Measurements from ENCODE around the gene ZBTB46. TPM values are rescaled to one million over a fixed set of nuclear protein-coding genes. Genes with fewer than 3 reads are reported as not detected.

ZBTB46 gene
- total RNA-seq, 1 experiment from 2014 or later, result 10.7 TPM

DNA sequence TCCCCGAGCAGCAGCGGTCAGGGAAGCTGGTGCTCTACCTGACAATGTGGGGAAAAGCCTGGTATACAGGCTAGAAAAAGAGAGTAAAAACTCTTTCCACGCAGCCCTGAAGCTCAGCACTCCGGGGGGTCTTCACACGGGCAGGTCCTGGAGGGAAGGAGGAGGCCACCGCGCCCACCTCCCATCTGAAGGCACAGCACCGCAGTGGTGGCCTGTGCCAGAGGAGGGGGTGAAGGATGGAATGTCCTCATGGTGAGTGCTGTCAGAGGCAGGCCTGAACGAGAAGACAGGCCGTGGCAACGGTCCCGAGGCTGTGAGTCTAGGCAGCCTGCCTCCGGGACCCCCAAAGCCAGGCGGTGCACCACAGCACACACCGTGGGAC is 85.6 kb downstream of the ZBTB46 start (continued):
- TF ChIP-seq, protein P1, sequence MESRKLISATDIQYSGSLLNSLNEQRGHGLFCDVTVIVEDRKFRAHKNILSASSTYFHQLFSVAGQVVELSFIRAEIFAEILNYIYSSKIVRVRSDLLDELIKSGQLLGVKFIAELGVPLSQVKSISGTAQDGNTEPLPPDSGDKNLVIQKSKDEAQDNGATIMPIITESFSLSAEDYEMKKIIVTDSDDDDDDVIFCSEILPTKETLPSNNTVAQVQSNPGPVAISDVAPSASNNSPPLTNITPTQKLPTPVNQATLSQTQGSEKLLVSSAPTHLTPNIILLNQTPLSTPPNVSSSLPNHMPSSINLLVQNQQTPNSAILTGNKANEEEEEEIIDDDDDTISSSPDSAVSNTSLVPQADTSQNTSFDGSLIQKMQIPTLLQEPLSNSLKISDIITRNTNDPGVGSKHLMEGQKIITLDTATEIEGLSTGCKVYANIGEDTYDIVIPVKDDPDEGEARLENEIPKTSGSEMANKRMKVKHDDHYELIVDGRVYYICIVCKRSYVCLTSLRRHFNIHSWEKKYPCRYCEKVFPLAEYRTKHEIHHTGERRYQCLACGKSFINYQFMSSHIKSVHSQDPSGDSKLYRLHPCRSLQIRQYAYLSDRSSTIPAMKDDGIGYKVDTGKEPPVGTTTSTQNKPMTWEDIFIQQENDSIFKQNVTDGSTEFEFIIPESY (IDR thresholded peaks at IDR 0.05; ENCODE audit: extremely low read depth, insufficient replicate concordance, low read length), result no peak
- no peak for TF ChIP-seq SP1 (IDR thresholded peaks at IDR 0.05; ENCODE audit: low read depth)

DNA sequence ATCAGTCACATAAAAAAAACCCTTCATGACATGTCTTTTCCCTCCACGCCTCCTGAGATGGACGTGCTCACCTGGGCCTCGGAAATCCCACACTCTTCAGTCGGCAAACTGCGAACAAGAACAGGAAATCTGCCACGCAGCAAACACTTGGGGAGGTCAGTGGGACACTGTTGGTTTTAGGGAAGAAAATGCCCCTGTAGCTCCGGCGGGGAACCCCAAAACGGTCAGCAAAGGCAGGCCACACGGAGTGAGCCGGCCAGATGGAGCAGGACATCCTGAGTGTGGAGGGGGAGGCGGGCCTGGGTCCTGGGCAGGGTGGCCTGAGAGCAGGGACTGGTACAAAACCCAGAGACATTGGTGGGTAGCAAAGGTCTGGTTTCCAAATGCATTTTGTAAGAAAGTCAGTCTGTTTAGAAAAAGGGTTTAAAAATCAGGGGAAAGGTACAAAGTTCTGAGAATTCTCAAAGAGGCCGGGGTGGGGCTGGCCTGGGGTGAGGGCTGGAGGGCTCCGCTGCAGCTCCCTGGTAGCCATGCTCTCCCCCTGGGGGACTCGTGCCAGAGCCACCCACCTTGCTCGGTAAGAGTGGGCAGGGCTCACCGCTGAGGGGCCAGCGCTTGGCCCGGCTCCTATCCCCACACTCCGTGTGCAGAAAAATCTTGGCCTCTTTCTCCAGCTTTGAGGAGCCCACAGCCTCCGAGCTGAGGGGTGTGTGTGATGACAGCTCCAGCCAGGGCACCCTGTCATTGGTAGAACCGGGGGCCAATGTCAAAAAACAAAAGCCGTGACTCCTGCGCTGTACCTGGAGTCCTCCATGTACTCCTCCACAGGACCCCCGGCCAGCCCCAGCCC is 86.3 kb downstream of the ZBTB46 start:
- no peaks in the 10 kb centered on the region for H4K20me1 ChIP-seq (ENCODE audit: insufficient read depth)
- H3K9ac ChIP-seq (ENCODE audit: low read length), result no peak overlapping the region
- intact Hi-C loops (cut with micrococcal nuclease), result no loop called here
- H3K4me1 ChIP-seq (ENCODE audit: control insufficient read depth in 1 of 2, insufficient read depth in 2 of 2, low read length in 2 of 2), result peaks cover 7 to 13% of the 10 kb centered on the region in 2 experiments; a peak in 3 of 4 replicates
- H3K27ac ChIP-seq (ENCODE audit: low read depth, low read length), result no peak overlapping the region
- RAD21 ChIA-PET (ENCODE audit: low non-redundant PET in 1 of 2, low total read pairs in 2 of 2, uncharacterized antibody in 2 of 2, unreplicated experiment in 2 of 2), result no interaction called here
- CTCF ChIA-PET, result no interaction called here
- H3K4me2 ChIP-seq (ENCODE audit: low read length), result no peak overlapping the region
- H3K36me3 ChIP-seq (ENCODE audit: control insufficient read depth in 1 of 2, insufficient read depth in 2 of 2, low read length in 2 of 2), result peaks cover 3 to 23% of the 10 kb centered on the region in 2 experiments; a peak in 2 of 4 replicates
- TF ChIP-seq CBX3 (IDR thresholded peaks at IDR 0.05; ENCODE audit: low read depth) (no peak), ZNF274 (IDR thresholded peaks at IDR 0.05; ENCODE audit: low read depth, low read length) (no peak), ZFX (IDR thresholded peaks at IDR 0.05) (no peak), ELF1 (IDR thresholded peaks at IDR 0.05; ENCODE audit: borderline replicate concordance, low read depth) (no peak), EZH2 (IDR thresholded peaks at IDR 0.05) (no peak), SRF (IDR thresholded peaks at IDR 0.05; ENCODE audit: low read depth) (no peak)
- TF ChIP-seq, protein P1 (IDR thresholded peaks at IDR 0.05; ENCODE audit: extremely low read depth, insufficient replicate concordance, low read length), result no peak
- TF ChIP-seq, protein P2, sequence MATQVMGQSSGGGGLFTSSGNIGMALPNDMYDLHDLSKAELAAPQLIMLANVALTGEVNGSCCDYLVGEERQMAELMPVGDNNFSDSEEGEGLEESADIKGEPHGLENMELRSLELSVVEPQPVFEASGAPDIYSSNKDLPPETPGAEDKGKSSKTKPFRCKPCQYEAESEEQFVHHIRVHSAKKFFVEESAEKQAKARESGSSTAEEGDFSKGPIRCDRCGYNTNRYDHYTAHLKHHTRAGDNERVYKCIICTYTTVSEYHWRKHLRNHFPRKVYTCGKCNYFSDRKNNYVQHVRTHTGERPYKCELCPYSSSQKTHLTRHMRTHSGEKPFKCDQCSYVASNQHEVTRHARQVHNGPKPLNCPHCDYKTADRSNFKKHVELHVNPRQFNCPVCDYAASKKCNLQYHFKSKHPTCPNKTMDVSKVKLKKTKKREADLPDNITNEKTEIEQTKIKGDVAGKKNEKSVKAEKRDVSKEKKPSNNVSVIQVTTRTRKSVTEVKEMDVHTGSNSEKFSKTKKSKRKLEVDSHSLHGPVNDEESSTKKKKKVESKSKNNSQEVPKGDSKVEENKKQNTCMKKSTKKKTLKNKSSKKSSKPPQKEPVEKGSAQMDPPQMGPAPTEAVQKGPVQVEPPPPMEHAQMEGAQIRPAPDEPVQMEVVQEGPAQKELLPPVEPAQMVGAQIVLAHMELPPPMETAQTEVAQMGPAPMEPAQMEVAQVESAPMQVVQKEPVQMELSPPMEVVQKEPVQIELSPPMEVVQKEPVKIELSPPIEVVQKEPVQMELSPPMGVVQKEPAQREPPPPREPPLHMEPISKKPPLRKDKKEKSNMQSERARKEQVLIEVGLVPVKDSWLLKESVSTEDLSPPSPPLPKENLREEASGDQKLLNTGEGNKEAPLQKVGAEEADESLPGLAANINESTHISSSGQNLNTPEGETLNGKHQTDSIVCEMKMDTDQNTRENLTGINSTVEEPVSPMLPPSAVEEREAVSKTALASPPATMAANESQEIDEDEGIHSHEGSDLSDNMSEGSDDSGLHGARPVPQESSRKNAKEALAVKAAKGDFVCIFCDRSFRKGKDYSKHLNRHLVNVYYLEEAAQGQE (IDR thresholded peaks at IDR 0.05; ENCODE audit: low read depth), result no peak
- H3K4me3 ChIP-seq (replicated peaks in 1 of 2; ENCODE audit: low read depth in 1 of 2, low read length in 2 of 2), result no peak overlapping the region
- DNase-seq (ENCODE audit: low read depth, low spot score), result no peak
- ATAC-seq, result no peak
- H3K9me2 ChIP-seq (ENCODE audit: insufficient read depth), result no peaks in the 10 kb centered on the region
- no peaks in the 10 kb centered on the region for H3K9me3 ChIP-seq (ENCODE audit: control insufficient read depth in 1 of 2, insufficient read depth in 1 of 2, low read depth in 1 of 2, low read length in 2 of 2)
- no TSS peak for BruUV-seq (replicated peaks)
- no peaks in the 10 kb centered on the region for H3K27me3 ChIP-seq (ENCODE audit: insufficient read depth, low read length)
- no peak overlapping the region for H2AFZ ChIP-seq (ENCODE audit: low read depth, low read length, poor library complexity, severe bottlenecking)
- POLR2A ChIA-PET, result no interaction called here
- peaks cover 18% of the 10 kb centered on the region for H3K79me2 ChIP-seq (ENCODE audit: insufficient read depth, low read length)

Measured in HCT116 (cell line).